GM13977 (cell line): Measurements from ENCODE around the gene TUSC2.

Experiments used
- DNase-seq: peaks from one replicate; pipeline ENCODE4 v3.0.0; 2012; ENCODE audit warnings: low spot score
- in situ Hi-C: fragments of 300-500 bp; cut with MboI; formaldehyde crosslinking; loops from one replicate; pipeline ENCODE4 v1.12.0; 2022; ENCODE audit warnings: low sequenced_read_pairs, low pct_unique_long_range_greater_than_20kb, mixed read lengths, inconsistent platforms; ENCODE audit not compliant: unreplicated experiment
- TF ChIP-seq, protein P1 (sequence below): IDR thresholded peaks from 2 replicates; pipeline ENCODE4 v1.5.1; 2012; ENCODE audit warnings: mild to moderate bottlenecking, control low read depth; ENCODE audit not compliant: insufficient read depth; ENCODE audit errors: extremely low read depth, missing control alignments

TUSC2 gene

DNA sequence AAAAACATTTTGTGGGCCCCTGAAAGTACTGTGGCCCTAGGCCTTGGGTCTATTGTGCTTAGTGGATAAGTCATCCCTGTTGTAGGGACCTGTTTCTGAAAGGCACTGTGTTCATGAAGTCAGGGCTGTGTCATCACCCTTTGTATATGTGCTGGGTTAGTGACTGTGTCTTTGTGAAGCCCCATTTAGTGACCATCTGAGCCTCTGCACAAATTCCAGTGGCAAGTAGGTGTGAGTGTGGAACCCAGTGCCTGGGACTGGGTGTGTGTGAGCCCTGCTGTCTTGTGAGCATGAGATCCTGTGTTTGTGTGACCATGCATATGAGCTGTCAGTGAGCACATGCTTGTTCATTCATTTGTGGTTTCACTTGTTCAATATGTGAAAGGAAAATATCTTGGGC is 23.4 kb downstream of the TUSC2 start:
- no peak for DNase-seq
- TF ChIP-seq, protein P1, sequence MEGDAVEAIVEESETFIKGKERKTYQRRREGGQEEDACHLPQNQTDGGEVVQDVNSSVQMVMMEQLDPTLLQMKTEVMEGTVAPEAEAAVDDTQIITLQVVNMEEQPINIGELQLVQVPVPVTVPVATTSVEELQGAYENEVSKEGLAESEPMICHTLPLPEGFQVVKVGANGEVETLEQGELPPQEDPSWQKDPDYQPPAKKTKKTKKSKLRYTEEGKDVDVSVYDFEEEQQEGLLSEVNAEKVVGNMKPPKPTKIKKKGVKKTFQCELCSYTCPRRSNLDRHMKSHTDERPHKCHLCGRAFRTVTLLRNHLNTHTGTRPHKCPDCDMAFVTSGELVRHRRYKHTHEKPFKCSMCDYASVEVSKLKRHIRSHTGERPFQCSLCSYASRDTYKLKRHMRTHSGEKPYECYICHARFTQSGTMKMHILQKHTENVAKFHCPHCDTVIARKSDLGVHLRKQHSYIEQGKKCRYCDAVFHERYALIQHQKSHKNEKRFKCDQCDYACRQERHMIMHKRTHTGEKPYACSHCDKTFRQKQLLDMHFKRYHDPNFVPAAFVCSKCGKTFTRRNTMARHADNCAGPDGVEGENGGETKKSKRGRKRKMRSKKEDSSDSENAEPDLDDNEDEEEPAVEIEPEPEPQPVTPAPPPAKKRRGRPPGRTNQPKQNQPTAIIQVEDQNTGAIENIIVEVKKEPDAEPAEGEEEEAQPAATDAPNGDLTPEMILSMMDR: no peak
- in situ Hi-C loops: no loop called here

DNA sequence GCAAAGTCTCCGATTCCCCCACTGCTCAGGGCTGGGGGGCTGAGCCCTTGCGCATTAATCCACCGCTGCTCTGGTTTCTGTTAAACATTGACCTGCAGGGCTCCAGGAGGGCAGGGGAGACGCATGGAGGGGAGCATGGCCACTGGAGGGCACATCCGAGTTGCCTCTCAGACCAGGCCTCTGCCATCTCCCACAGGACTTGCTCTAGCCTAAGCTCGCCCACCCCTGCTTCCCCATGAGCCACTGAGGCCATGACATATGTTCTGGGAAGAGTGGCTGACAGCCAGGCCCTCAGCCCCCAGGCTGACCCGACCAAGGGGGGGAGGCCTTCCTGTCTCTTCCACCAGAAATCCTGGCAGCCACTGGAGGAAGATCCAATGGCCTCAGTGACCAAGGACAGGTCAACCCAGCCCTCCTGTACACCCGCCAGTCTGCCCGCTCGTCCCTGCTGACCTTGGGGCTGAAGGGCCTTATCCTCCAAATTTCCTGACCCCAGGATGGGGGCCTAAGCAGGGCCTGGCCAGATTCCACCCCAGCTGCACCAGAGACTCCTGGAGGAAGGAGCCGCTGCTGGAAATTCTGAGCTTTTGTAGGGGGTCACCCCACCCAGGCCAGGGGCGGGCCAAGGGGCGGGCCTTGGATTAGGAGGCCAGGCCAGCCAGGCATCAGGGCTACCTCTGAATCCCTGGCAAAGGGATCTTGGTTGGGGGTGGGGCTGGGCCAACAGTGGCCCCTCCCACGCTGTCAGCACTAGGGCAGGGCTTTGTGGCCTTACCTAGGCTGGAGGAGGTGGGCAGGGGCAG is 24.8 kb downstream of the TUSC2 start, which contains the start of gene HYAL1:
TSS of gene HYAL1 (minus strand) at position 562 of the 803 bp plus-strand sequence. CDS start 618 bp downstream, outside the sequence.
- DNase-seq: no peak
- TF ChIP-seq, protein P1: no peak
- in situ Hi-C loops: no loop called here

DNA sequence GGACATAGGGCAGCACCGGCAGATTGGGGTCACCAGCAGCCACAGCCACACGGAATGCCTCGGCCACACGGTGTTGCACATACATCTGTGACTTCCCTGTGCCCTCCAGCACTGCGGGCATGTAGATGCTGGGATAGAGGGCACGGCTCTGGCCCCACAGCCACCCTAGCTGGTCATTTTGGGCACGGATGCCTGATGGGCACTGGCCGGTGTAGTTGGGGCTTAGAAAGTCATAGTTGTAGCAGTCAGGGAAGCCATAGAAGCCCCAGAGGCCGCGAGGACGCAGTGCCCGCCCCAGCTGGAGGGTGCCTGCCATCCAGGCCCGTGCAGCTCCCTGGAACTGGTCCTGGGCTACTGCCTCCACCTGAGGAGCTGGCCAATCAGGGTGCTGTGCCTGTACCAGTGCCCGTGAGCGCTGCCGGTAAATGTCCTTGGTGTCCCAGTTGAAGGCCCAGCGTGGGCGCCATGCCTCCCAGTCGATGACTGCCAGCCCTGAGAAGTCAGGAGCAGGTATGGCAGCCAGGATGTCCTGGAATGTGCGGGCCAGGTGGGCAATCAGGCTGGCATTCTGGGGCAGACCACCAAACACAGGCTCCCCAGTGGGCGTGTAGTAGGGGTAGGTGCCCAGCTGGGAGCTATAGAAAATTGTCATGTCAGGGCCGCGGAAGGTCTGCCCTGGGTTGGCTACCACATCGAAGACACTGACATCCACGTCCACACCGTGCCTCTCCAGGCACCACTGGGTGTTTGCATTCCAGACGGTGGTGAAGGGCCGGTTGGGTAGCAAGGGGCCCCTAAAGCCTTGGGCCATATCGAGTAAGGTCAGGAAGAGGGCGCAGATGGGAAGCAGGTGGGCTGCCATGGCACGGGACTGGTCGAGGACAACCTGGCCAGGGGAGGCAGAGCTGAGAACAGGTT is 25.7 kb downstream of the TUSC2 start:
- TF ChIP-seq, protein P1: no peak
- no peak for DNase-seq
- in situ Hi-C loops: no loop called here

DNA sequence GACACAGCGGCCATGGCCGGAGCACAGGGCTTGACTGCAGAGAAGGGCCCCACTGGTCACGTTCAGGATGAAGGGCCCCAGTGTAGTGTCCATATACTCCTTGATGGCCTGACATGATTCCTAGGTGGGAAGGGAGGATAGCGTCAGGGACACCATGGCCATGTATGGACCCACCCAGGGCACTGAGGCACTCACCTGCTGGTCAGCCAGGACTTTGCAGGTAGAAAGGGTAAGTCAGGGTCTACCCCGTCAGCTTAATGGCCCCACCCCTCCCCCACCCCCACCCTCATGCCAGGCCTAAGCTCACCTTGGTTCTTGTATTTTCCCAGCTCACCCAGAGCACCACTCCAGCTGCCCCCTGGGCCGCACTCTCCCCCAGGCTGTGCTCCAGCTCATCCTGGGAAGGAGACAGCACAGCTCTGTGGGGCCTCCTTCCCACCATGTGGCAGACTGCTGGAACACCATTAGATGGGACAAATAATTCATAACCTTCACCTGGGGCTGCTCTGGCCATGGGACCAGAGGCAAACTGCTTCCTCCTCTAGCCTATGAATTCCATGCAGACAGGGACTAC is 27.3 kb downstream of the TUSC2 start:
- no peak for DNase-seq
- TF ChIP-seq, protein P1: no peak
- in situ Hi-C loops: no loop called here

DNA sequence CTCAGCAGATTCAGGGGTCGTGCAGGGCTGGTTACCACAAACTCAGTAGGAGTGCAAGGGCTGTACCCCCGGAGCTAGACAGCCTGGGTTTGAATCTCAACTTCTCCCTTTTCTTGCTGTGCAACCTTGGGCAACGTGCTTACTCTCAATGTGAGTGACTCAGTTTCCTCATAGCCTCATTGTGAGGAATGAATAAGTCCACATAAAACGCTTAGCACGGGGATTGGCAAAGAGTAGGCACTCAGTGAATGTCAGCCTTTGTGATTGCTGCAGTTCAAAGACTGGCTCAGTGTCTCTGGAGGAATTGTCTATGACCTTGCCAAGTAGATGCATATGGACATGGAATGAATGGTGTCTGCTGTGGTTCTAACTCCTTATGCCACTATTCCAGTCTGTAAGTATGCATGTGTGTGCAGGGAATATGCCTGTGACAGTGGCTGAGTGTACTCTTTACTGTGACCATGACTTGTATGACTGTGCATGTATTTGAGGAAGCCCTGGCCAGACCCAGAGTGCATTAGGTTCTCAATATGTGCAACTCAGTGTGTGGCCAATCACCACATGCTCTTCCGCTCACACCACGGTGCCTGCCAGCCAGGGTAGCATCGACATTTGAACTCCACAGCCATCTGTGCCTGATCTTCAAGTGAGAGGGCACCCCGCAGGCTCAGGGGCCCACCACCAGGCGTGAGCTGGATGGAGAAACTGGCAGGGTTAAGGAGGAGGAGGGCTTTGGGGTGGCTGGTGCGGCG is 27.9 kb downstream of the TUSC2 start:
- TF ChIP-seq, protein P1: no peak
- no peak for DNase-seq
- in situ Hi-C loops: no loop called here

DNA sequence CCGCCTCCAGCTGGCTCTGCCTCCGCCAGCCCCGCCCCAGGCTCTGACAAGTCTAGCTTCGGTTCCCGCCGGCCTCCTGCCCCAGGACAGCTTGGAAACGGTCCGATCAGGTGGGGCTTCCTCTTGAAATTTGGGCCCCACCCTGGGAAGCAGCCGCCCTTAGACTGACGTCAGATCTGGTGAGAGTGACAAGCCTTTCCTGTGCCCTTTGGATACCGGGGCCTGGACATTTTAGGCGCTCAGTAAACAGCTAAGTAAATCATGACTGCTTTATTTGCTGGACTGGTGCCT is 28.4 kb downstream of the TUSC2 start:
- in situ Hi-C loops: no loop called here
- TF ChIP-seq, protein P1: no peak
- no peak for DNase-seq
